ENCODE measurements around the gene NKD1. TPM values are rescaled to one million over a fixed set of nuclear protein-coding genes. Genes with fewer than 3 reads are reported as not detected.

The NKD1 gene
- total RNA-seq, 1 experiment from 2014 or later: 0.44 TPM

- H3K4me2 ChIP-seq: no peak overlapping the region
- POLR2A ChIA-PET (ENCODE audit: unreplicated experiment): interaction anchor here (0.6 kb wide), 1 partner anchor 24 kb away, joined by 4 read pairs; no protein-coding TSS in a partner anchor
- CTCF ChIA-PET: no interaction called here
- BruUV-seq (replicated peaks): no TSS peak
- no peaks in the 10 kb centered on the region for H3F3A ChIP-seq (ENCODE audit: insufficient read depth, low read depth)
- no peaks in the 10 kb centered on the region for H3K9me2 ChIP-seq (ENCODE audit: insufficient read depth)
- H3K9me3 ChIP-seq (ENCODE audit: insufficient read depth, low read depth): no peaks in the 10 kb centered on the region
- no peaks in the 10 kb centered on the region for H3K79me2 ChIP-seq (ENCODE audit: low read depth)
- DNase-seq: no peak
- no peak overlapping the region for H2AFZ ChIP-seq
- no peaks in the 10 kb centered on the region for H3K36me3 ChIP-seq (ENCODE audit: low read depth)
- no peaks in the 10 kb centered on the region for H3K4me1 ChIP-seq (replicated peaks; ENCODE audit: insufficient read depth)
- no peak for TF ChIP-seq EZH2 (IDR thresholded peaks at IDR 0.05; ENCODE audit: low read depth)
- TF ChIP-seq, protein P1, sequence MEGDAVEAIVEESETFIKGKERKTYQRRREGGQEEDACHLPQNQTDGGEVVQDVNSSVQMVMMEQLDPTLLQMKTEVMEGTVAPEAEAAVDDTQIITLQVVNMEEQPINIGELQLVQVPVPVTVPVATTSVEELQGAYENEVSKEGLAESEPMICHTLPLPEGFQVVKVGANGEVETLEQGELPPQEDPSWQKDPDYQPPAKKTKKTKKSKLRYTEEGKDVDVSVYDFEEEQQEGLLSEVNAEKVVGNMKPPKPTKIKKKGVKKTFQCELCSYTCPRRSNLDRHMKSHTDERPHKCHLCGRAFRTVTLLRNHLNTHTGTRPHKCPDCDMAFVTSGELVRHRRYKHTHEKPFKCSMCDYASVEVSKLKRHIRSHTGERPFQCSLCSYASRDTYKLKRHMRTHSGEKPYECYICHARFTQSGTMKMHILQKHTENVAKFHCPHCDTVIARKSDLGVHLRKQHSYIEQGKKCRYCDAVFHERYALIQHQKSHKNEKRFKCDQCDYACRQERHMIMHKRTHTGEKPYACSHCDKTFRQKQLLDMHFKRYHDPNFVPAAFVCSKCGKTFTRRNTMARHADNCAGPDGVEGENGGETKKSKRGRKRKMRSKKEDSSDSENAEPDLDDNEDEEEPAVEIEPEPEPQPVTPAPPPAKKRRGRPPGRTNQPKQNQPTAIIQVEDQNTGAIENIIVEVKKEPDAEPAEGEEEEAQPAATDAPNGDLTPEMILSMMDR (conservative IDR thresholded peaks at IDR 0.05): no peak
- H3K27me3 ChIP-seq (ENCODE audit: insufficient read depth, low read depth): no peaks in the 10 kb centered on the region
- no peak overlapping the region for H3K4me3 ChIP-seq
- intact Hi-C loops (cut with micrococcal nuclease; ENCODE audit: unreplicated experiment): no loop called here
- no peak overlapping the region for H3K27ac ChIP-seq
- H4K20me1 ChIP-seq (ENCODE audit: insufficient read depth): no peaks in the 10 kb centered on the region
These were observed 7.2 kb downstream of the NKD1 start for GRCh38 chr16:50555269-50555875.

DNA sequence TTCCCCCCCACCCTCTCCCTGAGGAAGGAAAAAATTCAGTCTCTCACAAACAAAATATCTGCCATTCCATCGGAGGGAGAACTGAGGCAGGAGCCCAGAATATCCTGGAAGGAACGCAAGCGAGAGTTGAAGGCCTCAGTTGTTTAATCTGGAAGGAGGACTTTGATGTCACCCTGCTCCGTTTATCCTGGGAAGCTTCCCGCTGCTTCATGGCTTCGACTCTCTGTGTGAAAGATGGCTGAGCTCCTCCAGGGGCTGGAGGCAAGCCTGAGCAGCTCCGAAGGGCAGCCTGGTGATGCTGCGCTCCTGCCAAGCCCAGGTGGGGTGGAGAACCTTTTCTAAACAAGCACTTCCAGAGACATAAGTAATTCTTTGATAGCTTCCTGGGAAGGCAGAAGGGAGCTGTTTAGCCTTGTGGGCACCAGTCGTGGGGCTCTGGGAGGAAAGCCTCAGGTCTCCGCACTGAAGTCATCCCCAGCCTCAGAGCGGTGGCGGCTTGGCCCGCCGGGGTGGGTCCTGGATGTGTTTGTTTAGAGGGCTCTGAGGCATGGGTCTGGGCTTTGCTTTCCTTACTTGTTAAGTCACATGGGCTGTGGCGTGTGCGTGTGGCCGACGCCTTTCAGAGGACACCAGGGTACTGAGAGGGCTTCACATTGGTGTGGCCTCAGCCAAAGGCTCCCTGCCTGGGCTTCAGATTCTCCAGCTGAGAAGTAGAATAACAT is 7.9 kb downstream of the NKD1 start:
- ChIA-PET CTCF (no interaction called here), POLR2A (ENCODE audit: unreplicated experiment) (interaction anchor here (0.6 kb wide), 1 partner anchor 25 kb away, joined by 4 read pairs; no protein-coding TSS in a partner anchor)
- no peaks in the 10 kb centered on the region for H3K4me1 ChIP-seq (replicated peaks; ENCODE audit: insufficient read depth)
- no peak overlapping the region for H2AFZ ChIP-seq
- no TSS peak for BruUV-seq (replicated peaks)
- TF ChIP-seq EZH2 (IDR thresholded peaks at IDR 0.05; ENCODE audit: low read depth): no peak
- TF ChIP-seq, protein P1 (conservative IDR thresholded peaks at IDR 0.05): no peak
- H3F3A ChIP-seq (ENCODE audit: insufficient read depth, low read depth): no peaks in the 10 kb centered on the region
- DNase-seq: no peak
- H3K4me2 ChIP-seq: no peak overlapping the region
- H3K27me3 ChIP-seq (ENCODE audit: insufficient read depth, low read depth): no peaks in the 10 kb centered on the region
- H3K79me2 ChIP-seq (ENCODE audit: low read depth): no peaks in the 10 kb centered on the region
- H3K27ac ChIP-seq: no peak overlapping the region
- H3K9me2 ChIP-seq (ENCODE audit: insufficient read depth): no peaks in the 10 kb centered on the region
- intact Hi-C loops (cut with micrococcal nuclease; ENCODE audit: unreplicated experiment): no loop called here
- no peak overlapping the region for H3K4me3 ChIP-seq
- H4K20me1 ChIP-seq (ENCODE audit: insufficient read depth): no peaks in the 10 kb centered on the region
- H3K9me3 ChIP-seq (ENCODE audit: insufficient read depth, low read depth): no peaks in the 10 kb centered on the region
- H3K36me3 ChIP-seq (ENCODE audit: low read depth): no peaks in the 10 kb centered on the region

- Histone ChIP-seq H3K27me3 (ENCODE audit: insufficient read depth, low read depth) (no peaks in the 10 kb centered on the region), H3K4me1 (replicated peaks; ENCODE audit: insufficient read depth) (no peaks in the 10 kb centered on the region), H4K20me1 (ENCODE audit: insufficient read depth) (no peaks in the 10 kb centered on the region), H3K9me2 (ENCODE audit: insufficient read depth) (no peaks in the 10 kb centered on the region), H3K9me3 (ENCODE audit: insufficient read depth, low read depth) (no peaks in the 10 kb centered on the region), H3K4me2 (no peak overlapping the region), H3K27ac (no peak overlapping the region), H3K4me3 (no peak overlapping the region), H2AFZ (no peak overlapping the region), H3K79me2 (ENCODE audit: low read depth) (no peaks in the 10 kb centered on the region), H3F3A (ENCODE audit: insufficient read depth, low read depth) (no peaks in the 10 kb centered on the region), H3K36me3 (ENCODE audit: low read depth) (no peaks in the 10 kb centered on the region)
- TF ChIP-seq, protein P1 (conservative IDR thresholded peaks at IDR 0.05): no peak
- no peak for TF ChIP-seq EZH2 (IDR thresholded peaks at IDR 0.05; ENCODE audit: low read depth)
- intact Hi-C loops (cut with micrococcal nuclease; ENCODE audit: unreplicated experiment): no loop called here
- no TSS peak for BruUV-seq (replicated peaks)
- CTCF ChIA-PET: no interaction called here
- DNase-seq: no peak
- POLR2A ChIA-PET (ENCODE audit: unreplicated experiment): no interaction called here
These were observed 8.8 kb downstream of the NKD1 start for GRCh38 chr16:50557046-50557445.
